CD4-positive, alpha-beta T cell treated with Interleukin-4 for 1 hour (primary cell): ENCODE data around the gene TUBGCP6.

ENCODE experiments used
- DNase-seq, 2 donors: peaks; one replicate each; pipeline ENCODE4 v3.0.0-alpha.2; 2020 to 2022

The TUBGCP6 gene

DNA sequence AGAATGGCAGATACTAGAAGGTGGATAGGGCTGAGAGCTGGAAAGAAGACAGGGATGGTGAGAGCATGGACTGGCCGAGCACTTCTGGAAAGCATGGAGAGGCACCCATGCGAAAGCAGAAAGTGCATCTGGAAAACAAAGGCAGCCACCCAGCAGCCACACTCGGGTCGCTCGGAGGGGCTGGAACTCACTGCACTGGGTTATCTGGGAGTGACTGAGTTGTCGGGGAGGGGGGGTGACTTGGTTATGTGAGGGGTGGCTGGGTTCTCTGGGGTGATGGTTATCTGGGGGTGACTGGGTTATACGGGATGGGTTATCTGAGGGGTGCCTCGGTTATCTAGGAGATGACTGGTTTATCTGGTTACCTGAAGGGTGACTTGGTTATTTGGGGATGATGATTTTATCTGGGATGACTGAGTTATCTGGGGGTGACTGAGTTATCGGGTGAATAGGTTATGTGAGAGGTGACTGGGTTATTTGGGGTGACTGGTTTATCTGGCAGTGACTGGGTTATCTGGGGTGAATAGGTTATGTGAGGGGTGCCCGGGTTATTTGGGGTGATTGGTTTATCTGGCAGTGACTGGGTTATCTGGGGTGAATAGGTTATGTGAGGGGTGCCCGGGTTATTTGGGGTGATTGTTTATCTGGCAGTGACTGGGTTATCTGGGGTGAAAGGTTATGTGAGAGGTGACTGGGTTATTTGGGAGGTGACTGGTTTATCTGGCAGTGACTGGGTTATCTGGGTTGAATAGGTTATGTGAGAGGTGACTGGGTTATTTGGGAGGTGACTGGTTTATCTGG, 76.9 kb downstream of the TUBGCP6 start:
- DNase-seq, result no peak
